NT2/D1 (cell line): ENCODE results near the gene ALB.

Experiments used
- DNase-seq: peaks from one replicate; pipeline ENCODE4 v3.0.0-alpha.2; 2011; ENCODE audit warnings: low read depth, low spot score
- H3K27me3 ChIP-seq: 2 replicates; pipeline ENCODE4 v1.6.0; 2011; ENCODE audit warnings: mild to moderate bottlenecking; ENCODE audit not compliant: insufficient read length, insufficient read depth
- H3K36me3 ChIP-seq: 2 replicates; pipeline ENCODE4 v1.6.1; 2011; ENCODE audit warnings: mild to moderate bottlenecking, low read length, mixed read lengths; ENCODE audit not compliant: insufficient read depth, insufficient read length
- H3K4me1 ChIP-seq: 2 replicates; pipeline ENCODE4 v1.5.1; 2011; ENCODE audit not compliant: insufficient read depth, insufficient read length
- H3K4me3 ChIP-seq: 2 replicates; pipeline ENCODE4 v1.5.1; 2011; ENCODE audit warnings: low read depth; ENCODE audit not compliant: insufficient read length
- H3K9ac ChIP-seq: 2 replicates; pipeline ENCODE4 v1.6.0; 2011; ENCODE audit warnings: low read depth; ENCODE audit not compliant: insufficient read length
- H3K9me3 ChIP-seq: 2 replicates; pipeline ENCODE4 v1.5.1; 2011; ENCODE audit warnings: mild to moderate bottlenecking, low read length; ENCODE audit not compliant: insufficient read depth
- SUZ12 ChIP-seq: IDR thresholded peaks from 2 replicates; pipeline ENCODE4 v1.6.1; 2011; ENCODE audit not compliant: insufficient read length, insufficient read depth; ENCODE audit errors: extremely low read depth
- YY1 ChIP-seq: IDR thresholded peaks from 2 replicates; pipeline ENCODE4 v1.6.1; 2011; ENCODE audit not compliant: insufficient read length, insufficient read depth
- ZNF274 ChIP-seq: IDR thresholded peaks from 2 replicates; pipeline ENCODE4 v1.6.1; 2011; ENCODE audit warnings: mild to moderate bottlenecking, low read depth, low read length

Gene ALB

DNA sequence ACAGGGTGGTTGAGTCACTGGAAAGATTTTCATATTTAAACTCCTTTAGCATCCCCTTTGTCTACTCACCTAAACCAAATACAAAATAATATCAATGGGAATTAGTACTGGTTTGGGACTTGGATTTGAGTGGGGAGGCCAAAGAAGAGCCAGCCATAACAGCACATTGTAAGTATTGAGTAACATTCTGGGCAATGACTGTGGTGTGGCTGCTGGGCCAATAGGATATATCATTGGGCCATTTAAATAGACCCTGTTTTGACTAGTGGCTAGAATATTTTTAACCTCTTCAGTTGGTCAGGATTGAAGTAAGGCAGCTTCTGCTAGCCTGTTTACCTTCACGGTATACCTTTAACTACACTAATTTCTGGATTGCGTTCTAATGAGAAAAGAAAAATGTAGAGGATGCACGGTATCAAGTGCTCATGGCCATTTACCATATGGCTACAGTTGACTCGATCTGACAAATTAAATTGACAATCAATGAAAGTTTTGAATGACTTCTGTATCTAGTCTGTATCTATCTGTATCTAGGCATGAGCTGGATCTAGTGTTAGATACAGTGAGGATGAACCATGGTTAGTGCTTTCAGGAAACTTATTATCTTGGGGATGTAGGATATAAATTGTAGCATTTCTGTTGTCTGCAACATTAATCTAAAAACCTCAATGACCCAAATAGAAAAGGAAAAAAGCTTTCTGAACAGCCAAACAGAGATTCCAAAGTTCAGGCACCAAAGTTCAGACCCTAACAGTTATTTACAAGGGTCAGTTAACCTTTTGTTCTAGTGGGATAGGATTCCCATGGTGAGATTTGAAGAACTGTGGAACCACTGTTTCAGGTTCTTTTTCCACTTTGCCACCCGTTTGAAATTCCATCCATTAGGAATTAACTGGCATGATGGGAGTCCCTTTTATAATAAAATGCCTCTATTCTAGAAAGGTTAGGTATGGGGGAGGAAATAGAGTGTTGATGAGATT lies 6.8 kb upstream of the ALB start:
- no peaks in the 10 kb centered on the region for H3K9me3 ChIP-seq
- no peak for DNase-seq
- no peaks in the 10 kb centered on the region for H3K27me3 ChIP-seq
- H3K9ac ChIP-seq = no peak overlapping the region
- no peaks in the 10 kb centered on the region for H3K36me3 ChIP-seq
- no peak for TF ChIP-seq SUZ12
- TF ChIP-seq YY1 = no peak
- no peak for TF ChIP-seq ZNF274
- no peak overlapping the region for H3K4me3 ChIP-seq
- H3K4me1 ChIP-seq = no peaks in the 10 kb centered on the region

- DNase-seq = no peak
- Histone ChIP-seq H3K9me3 (no peaks in the 10 kb centered on the region), H3K27me3 (no peaks in the 10 kb centered on the region), H3K36me3 (no peaks in the 10 kb centered on the region), H3K9ac (no peak overlapping the region), H3K4me1 (no peaks in the 10 kb centered on the region), H3K4me3 (no peak overlapping the region)
- TF ChIP-seq ZNF274 (no peak), YY1 (no peak), SUZ12 (no peak)
Measured at GRCh38 chr4:73401412-73401811, 2.7 kb upstream of the ALB start.

- H3K4me1 ChIP-seq = no peaks in the 10 kb centered on the region
- no peaks in the 10 kb centered on the region for H3K27me3 ChIP-seq
- H3K36me3 ChIP-seq = no peaks in the 10 kb centered on the region
- H3K4me3 ChIP-seq = no peak overlapping the region
- DNase-seq = no peak
- H3K9ac ChIP-seq = no peak overlapping the region
- TF ChIP-seq YY1 (no peak), ZNF274 (no peak), SUZ12 (no peak)
- no peaks in the 10 kb centered on the region for H3K9me3 ChIP-seq
Measured at GRCh38 chr4:73404457-73404856, 370 bp downstream of the ALB start.

DNA sequence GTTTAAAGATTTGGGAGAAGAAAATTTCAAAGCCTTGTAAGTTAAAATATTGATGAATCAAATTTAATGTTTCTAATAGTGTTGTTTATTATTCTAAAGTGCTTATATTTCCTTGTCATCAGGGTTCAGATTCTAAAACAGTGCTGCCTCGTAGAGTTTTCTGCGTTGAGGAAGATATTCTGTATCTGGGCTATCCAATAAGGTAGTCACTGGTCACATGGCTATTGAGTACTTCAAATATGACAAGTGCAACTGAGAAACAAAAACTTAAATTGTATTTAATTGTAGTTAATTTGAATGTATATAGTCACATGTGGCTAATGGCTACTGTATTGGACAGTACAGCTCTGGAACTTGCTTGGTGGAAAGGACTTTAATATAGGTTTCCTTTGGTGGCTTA lies 1.1 kb downstream of the ALB start:
- Histone ChIP-seq H3K9me3 (no peaks in the 10 kb centered on the region), H3K9ac (no peak overlapping the region), H3K27me3 (no peaks in the 10 kb centered on the region), H3K36me3 (no peaks in the 10 kb centered on the region), H3K4me3 (no peak overlapping the region), H3K4me1 (no peaks in the 10 kb centered on the region)
- no peak for DNase-seq
- no peak for TF ChIP-seq YY1
- TF ChIP-seq ZNF274 = no peak
- TF ChIP-seq SUZ12 = no peak

- Histone ChIP-seq H3K4me3 (no peak overlapping the region), H3K36me3 (no peaks in the 10 kb centered on the region), H3K9me3 (no peaks in the 10 kb centered on the region), H3K27me3 (no peaks in the 10 kb centered on the region), H3K9ac (no peak overlapping the region), H3K4me1 (no peaks in the 10 kb centered on the region)
- TF ChIP-seq SUZ12 = no peak
- no peak for TF ChIP-seq ZNF274
- TF ChIP-seq YY1 = no peak
- no peak for DNase-seq
Measured at GRCh38 chr4:73406548-73406875, 2.4 kb downstream of the ALB start.

- Histone ChIP-seq H3K9ac (no peak overlapping the region), H3K36me3 (no peaks in the 10 kb centered on the region), H3K4me3 (no peak overlapping the region), H3K27me3 (no peaks in the 10 kb centered on the region), H3K9me3 (no peaks in the 10 kb centered on the region), H3K4me1 (no peaks in the 10 kb centered on the region)
- TF ChIP-seq ZNF274 (no peak), YY1 (no peak), SUZ12 (no peak)
- DNase-seq = no peak
Measured at GRCh38 chr4:73407227-73407673, 3.2 kb downstream of the ALB start.

DNA sequence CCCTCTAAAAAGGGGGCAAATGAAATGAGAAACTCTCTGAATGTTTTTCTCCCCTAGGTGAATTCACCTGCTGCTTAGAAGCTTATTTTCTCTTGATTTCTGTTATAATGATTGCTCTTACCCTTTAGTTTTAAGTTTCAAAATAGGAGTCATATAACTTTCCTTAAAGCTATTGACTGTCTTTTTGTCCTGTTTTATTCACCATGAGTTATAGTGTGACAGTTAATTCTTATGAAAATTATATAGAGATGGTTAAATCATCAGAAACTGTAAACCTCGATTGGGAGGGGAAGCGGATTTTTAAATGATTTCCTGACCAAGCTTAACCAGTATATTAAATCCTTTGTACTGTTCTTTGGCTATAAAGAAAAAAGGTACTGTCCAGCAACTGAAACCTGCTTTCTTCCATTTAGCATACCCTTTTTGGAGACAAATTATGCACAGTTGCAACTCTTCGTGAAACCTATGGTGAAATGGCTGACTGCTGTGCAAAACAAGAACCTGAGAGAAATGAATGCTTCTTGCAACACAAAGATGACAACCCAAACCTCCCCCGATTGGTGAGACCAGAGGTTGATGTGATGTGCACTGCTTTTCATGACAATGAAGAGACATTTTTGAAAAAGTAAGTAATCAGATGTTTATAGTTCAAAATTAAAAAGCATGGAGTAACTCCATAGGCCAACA lies 4.2 kb downstream of the ALB start:
- no peaks in the 10 kb centered on the region for H3K9me3 ChIP-seq
- H3K27me3 ChIP-seq = no peaks in the 10 kb centered on the region
- no peak for DNase-seq
- no peaks in the 10 kb centered on the region for H3K36me3 ChIP-seq
- H3K4me3 ChIP-seq = no peak overlapping the region
- no peak overlapping the region for H3K9ac ChIP-seq
- H3K4me1 ChIP-seq = no peaks in the 10 kb centered on the region
- no peak for TF ChIP-seq YY1
- no peak for TF ChIP-seq SUZ12
- TF ChIP-seq ZNF274 = no peak
